OCI-LY3 (cell line): Measurements from ENCODE around the gene PNLDC1.
A peak's percentile ranks its signal among the peaks of the same experiment; 100 is the strongest.

Source experiments
- H2AFZ ChIP-seq: fragments of 200-600, 300-600 bp; shearing (Covaris generic); 2 replicates; pipeline ENCODE4 v1.6.0; 2014; ENCODE audit warnings: antibody characterized with exemption, low read depth, low read length
- H3K27ac ChIP-seq: fragments of 200-600, 300-600 bp; sonication (generic); 2 replicates; pipeline ENCODE4 v1.5.1; 2014; ENCODE audit warnings: mild to moderate bottlenecking, low read length, moderate library complexity, mixed read lengths
- H3K27me3 ChIP-seq: fragments of 200-600, 300-600 bp; sonication (generic); 2 replicates; pipeline ENCODE4 v1.6.1; 2014; ENCODE audit warnings: low read depth, low read length, mixed read lengths
- H3K36me3 ChIP-seq: fragments of 200-600, 300-600 bp; sonication (generic); replicated peaks from 2 replicates; pipeline ENCODE3; 2014; ENCODE audit warnings: low read depth, low read length, mixed read lengths
- H3K4me1 ChIP-seq: fragments of 300-600, 200-600 bp; sonication (generic); 2 replicates; pipeline ENCODE4 v1.6.1; 2014; ENCODE audit warnings: low read length, mixed read lengths
- H3K4me2 ChIP-seq: fragments of 200-600, 300-600 bp; sonication (generic); 2 replicates; pipeline ENCODE4 v1.6.1; 2014; ENCODE audit warnings: low read length, mixed read lengths
- H3K4me3 ChIP-seq: fragments of 300-600, 200-600 bp; sonication (generic); 2 replicates; pipeline ENCODE4 v1.5.1; 2014; ENCODE audit warnings: antibody characterized with exemption, mild to moderate bottlenecking, low read length, moderate library complexity
- H3K79me2 ChIP-seq: fragments of 300-600, 200-600 bp; shearing (Covaris generic); 2 replicates; pipeline ENCODE4 v1.6.1; 2014; ENCODE audit warnings: mild to moderate bottlenecking, low read length, mixed read lengths
- H3K9ac ChIP-seq: fragments of 300-600, 200-600 bp; shearing (Covaris generic); 2 replicates; pipeline ENCODE4 v1.6.0; 2014; ENCODE audit warnings: mild to moderate bottlenecking, low read length, moderate library complexity
- H3K9me3 ChIP-seq: fragments of 200-600, 300-600 bp; shearing (Covaris generic); 2 replicates; pipeline ENCODE4 v1.6.1; 2014; ENCODE audit warnings: low read length, mixed read lengths; ENCODE audit not compliant: insufficient read depth
- H4K20me1 ChIP-seq: fragments of 200-600, 300-600 bp; sonication (generic); 2 replicates; pipeline ENCODE4 v1.6.1; 2016; ENCODE audit warnings: low read length, mixed read lengths; ENCODE audit not compliant: insufficient read depth
- CTCF ChIP-seq: fragments of 200-600, 300-600 bp; sonication (generic); IDR thresholded peaks from 2 replicates; pipeline ENCODE4 v1.5.1; 2014; ENCODE audit warnings: antibody characterized with exemption, low read length, low read depth
- EZH2phosphoT487 ChIP-seq: fragments of 200-600 bp; shearing (Covaris generic); IDR thresholded peaks from 2 replicates; pipeline ENCODE4 v1.6.1; 2018; ENCODE audit warnings: antibody characterized with exemption, mixed run types, low read depth

PNLDC1 gene

GRCh38 chr6:159759645-159760044, 40.4 kb upstream of the PNLDC1 start:
- Histone ChIP-seq H3K36me3 (peaks cover 40% of the 10 kb centered on the region), H2AFZ (no peak overlapping the region), H3K27me3 (no peaks in the 10 kb centered on the region), H3K4me3 (no peak overlapping the region), H3K79me2 (peaks cover 32% of the 10 kb centered on the region), H3K4me2 (no peak overlapping the region), H3K27ac (no peak overlapping the region), H3K9me3 (no peaks in the 10 kb centered on the region), H3K4me1 (peaks cover 12% of the 10 kb centered on the region), H3K9ac (no peak overlapping the region), H4K20me1 (no peaks in the 10 kb centered on the region)
- TF ChIP-seq EZH2phosphoT487 (no peak), CTCF (no peak)

GRCh38 chr6:159760602-159761057, 39.4 kb upstream of the PNLDC1 start:
- Histone ChIP-seq H3K9me3 (no peaks in the 10 kb centered on the region), H2AFZ (no peak overlapping the region), H3K79me2 (peaks cover 25% of the 10 kb centered on the region), H3K4me2 (peak overlapping the region; percentile 80), H3K9ac (peak overlapping the region; percentile 70; the same call in 1 of the 2 replicates), H4K20me1 (no peaks in the 10 kb centered on the region), H3K4me1 (peaks cover 12% of the 10 kb centered on the region), H3K27ac (peak overlapping the region; percentile 98), H3K4me3 (peak overlapping the region; percentile 99), H3K27me3 (no peaks in the 10 kb centered on the region), H3K36me3 (peaks cover 35% of the 10 kb centered on the region)
- no peak for TF ChIP-seq EZH2phosphoT487
- TF ChIP-seq CTCF, result no peak

GRCh38 chr6:159761129-159761872, 38.8 kb upstream of the PNLDC1 start:
- Histone ChIP-seq H3K36me3 (peaks cover 35% of the 10 kb centered on the region), H3K9me3 (no peaks in the 10 kb centered on the region), H3K4me3 (peak overlapping the region; percentile 99), H3K79me2 (peaks cover 25% of the 10 kb centered on the region), H3K27me3 (no peaks in the 10 kb centered on the region), H4K20me1 (no peaks in the 10 kb centered on the region), H2AFZ (no peak overlapping the region), H3K4me1 (peaks cover 12% of the 10 kb centered on the region), H3K4me2 (peak overlapping the region; percentile 80), H3K9ac (peak overlapping the region; percentile 70), H3K27ac (peak overlapping the region; percentile 98)
- TF ChIP-seq EZH2phosphoT487 (no peak), CTCF (no peak)

- H3K4me3 ChIP-seq, result peak within 1 kb of the TSS; percentile 99
- H3K4me1 ChIP-seq, result peaks cover 12% of the 10 kb centered on the region
- peak within 1 kb of the TSS; percentile 100 for H3K9ac ChIP-seq
- peaks cover 25% of the 10 kb centered on the region for H3K79me2 ChIP-seq
- no peaks in the 10 kb centered on the region for H3K9me3 ChIP-seq
- H3K27me3 ChIP-seq, result no peaks in the 10 kb centered on the region
- H2AFZ ChIP-seq, result 0 out of 2 replicates have a peak within 1 kb of the TSS, but pooled peaks have one; percentile 68
- H3K27ac ChIP-seq, result peak within 1 kb of the TSS; percentile 98
- H3K4me2 ChIP-seq, result peak within 1 kb of the TSS; percentile 89
- H4K20me1 ChIP-seq, result no peaks in the 10 kb centered on the region
- H3K36me3 ChIP-seq, result peaks cover 35% of the 10 kb centered on the region
- no peak for TF ChIP-seq CTCF
- no peak for TF ChIP-seq EZH2phosphoT487
These were observed 38.0 kb upstream of the PNLDC1 start, which contains the start of gene ACAT2 for GRCh38 chr6:159761873-159762680. TSS of gene ACAT2 (plus strand) at chr6:159762045. CDS start at chr6:159762088, 43 bp downstream.
